GM12892 (cell line): Measurements from ENCODE around the gene SMPDL3B.

ENCODE experiments used
- DNase-seq: peaks from one replicate; pipeline ENCODE4 v3.0.0; 2011; ENCODE audit not compliant: insufficient read length
- FAIRE-seq: peaks from 2 replicates; lab custom pipeline; 2011; peaks lifted over from hg19 to GRCh38; lab: Jason Lieb, UNC
- POLR2A ChIP-seq: IDR thresholded peaks from 2 replicates; pipeline ENCODE4 v1.6.1; 2011; ENCODE audit warnings: low read depth, low read length, control low read depth
- POLR2AphosphoS5 ChIP-seq: IDR thresholded peaks from 2 replicates; pipeline ENCODE4 v1.6.1; 2011; ENCODE audit warnings: low read depth, low read length, control low read depth
- TAF1 ChIP-seq: IDR thresholded peaks from 2 replicates; pipeline ENCODE4 v1.6.1; 2011; ENCODE audit warnings: low read depth, mild to moderate bottlenecking, control low read depth, low read length, borderline replicate concordance

Gene SMPDL3B

GRCh38 chr1:27941671-27942540 lies 7.1 kb downstream of the SMPDL3B start:
- FAIRE-seq (no peak), DNase-seq (no peak)
- no peak for TF ChIP-seq POLR2AphosphoS5
- no peak for TF ChIP-seq POLR2A
- TF ChIP-seq TAF1 = no peak

GRCh38 chr1:27945020-27945419 lies 10.2 kb downstream of the SMPDL3B start:
- DNase-seq (no peak), FAIRE-seq (no peak)
- TF ChIP-seq POLR2AphosphoS5 = no peak
- TF ChIP-seq POLR2A = no peak
- no peak for TF ChIP-seq TAF1

- TF ChIP-seq POLR2A (no peak), POLR2AphosphoS5 (no peak), TAF1 (no peak)
- FAIRE-seq = no peak
Measured at GRCh38 chr1:27949027-27949426, 14.2 kb downstream of the SMPDL3B start.

GRCh38 chr1:27951396-27951795 lies 16.6 kb downstream of the SMPDL3B start:
- no peak for DNase-seq
- TF ChIP-seq POLR2A = no peak
- no peak for TF ChIP-seq POLR2AphosphoS5
- no peak for TF ChIP-seq TAF1
- FAIRE-seq = peak; percentile 42

More at GRCh38 chr1:27949027-27949426, 14.2 kb downstream of the SMPDL3B start:
- DNase-seq = no peak

GRCh38 chr1:27952147-27952546 lies 17.3 kb downstream of the SMPDL3B start:
- no peak for FAIRE-seq
- DNase-seq = no peak
- TF ChIP-seq TAF1 = no peak
- no peak for TF ChIP-seq POLR2AphosphoS5
- no peak for TF ChIP-seq POLR2A

- TF ChIP-seq POLR2A (no peak), TAF1 (no peak), POLR2AphosphoS5 (no peak)
- no peak for DNase-seq
- no peak for FAIRE-seq
Measured at GRCh38 chr1:27954186-27954585, 19.4 kb downstream of the SMPDL3B start.

GRCh38 chr1:27955076-27955475 lies 20.3 kb downstream of the SMPDL3B start:
- DNase-seq = no peak
- no peak for FAIRE-seq
- TF ChIP-seq POLR2A (no peak), POLR2AphosphoS5 (no peak), TAF1 (no peak)

GRCh38 chr1:27956761-27957160 lies 22.0 kb downstream of the SMPDL3B start:
- no peak for DNase-seq
- TF ChIP-seq POLR2AphosphoS5 (no peak), TAF1 (no peak), POLR2A (no peak)

GRCh38 chr1:27957655-27958054 lies 22.9 kb downstream of the SMPDL3B start:
- TF ChIP-seq TAF1 (no peak), POLR2AphosphoS5 (no peak), POLR2A (no peak)
- FAIRE-seq (no peak), DNase-seq (no peak)

More at GRCh38 chr1:27956761-27957160, 22.0 kb downstream of the SMPDL3B start:
- FAIRE-seq = no peak

GRCh38 chr1:27958513-27958912 lies 23.7 kb downstream of the SMPDL3B start:
- DNase-seq (no peak), FAIRE-seq (no peak)
- no peak for TF ChIP-seq POLR2AphosphoS5

GRCh38 chr1:27959792-27960603 lies 25.2 kb downstream of the SMPDL3B start, which contains the start of gene XKR8:
Gene XKR8, plus strand, starts transcription at chr1:27959973. Its CDS starts 97 bp downstream, at chr1:27960070.
- TF ChIP-seq POLR2A = peak; percentile 63; the same call in 1 of the 2 replicates
- TF ChIP-seq POLR2AphosphoS5 = no peak
- FAIRE-seq = peak; percentile 91
- DNase-seq = peak; percentile 99
